ENCODE data around the gene MAP3K2.

MAP3K2 gene

DNA sequence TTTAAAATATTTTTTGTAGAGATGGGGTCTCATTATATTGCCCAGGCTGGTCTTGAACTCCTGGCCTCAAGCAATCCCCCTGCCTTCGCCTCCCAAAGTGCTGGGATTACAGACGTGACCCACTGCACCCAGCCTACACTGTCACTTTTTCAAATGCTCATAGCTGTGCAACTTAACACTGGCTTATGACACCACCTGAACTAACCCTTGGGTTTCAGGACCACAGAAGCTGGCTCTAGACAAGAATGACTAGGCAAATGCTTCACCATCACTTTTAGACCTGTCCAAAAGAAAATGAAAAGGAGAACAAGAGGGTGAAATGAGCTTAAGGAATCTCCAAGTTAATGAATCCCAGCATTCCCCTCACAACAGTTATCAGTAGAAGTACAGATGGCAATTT lies 107.1 kb downstream of the MAP3K2 start:
- peaks cover 5% of the 10 kb centered on the region; the same call in 1 of the 2 replicates for H3K9me3 ChIP-seq (ENCODE audit: low read length)
- no peaks in the 10 kb centered on the region for H3F3A ChIP-seq (ENCODE audit: insufficient read depth, low read length)
- peaks cover 94% of the 10 kb centered on the region for H3K36me3 ChIP-seq (ENCODE audit: insufficient read depth, low read length)
- no peak for TF ChIP-seq EZH2 (IDR thresholded peaks at IDR 0.05; ENCODE audit: borderline replicate concordance, low read length)
- TF ChIP-seq, protein P1, sequence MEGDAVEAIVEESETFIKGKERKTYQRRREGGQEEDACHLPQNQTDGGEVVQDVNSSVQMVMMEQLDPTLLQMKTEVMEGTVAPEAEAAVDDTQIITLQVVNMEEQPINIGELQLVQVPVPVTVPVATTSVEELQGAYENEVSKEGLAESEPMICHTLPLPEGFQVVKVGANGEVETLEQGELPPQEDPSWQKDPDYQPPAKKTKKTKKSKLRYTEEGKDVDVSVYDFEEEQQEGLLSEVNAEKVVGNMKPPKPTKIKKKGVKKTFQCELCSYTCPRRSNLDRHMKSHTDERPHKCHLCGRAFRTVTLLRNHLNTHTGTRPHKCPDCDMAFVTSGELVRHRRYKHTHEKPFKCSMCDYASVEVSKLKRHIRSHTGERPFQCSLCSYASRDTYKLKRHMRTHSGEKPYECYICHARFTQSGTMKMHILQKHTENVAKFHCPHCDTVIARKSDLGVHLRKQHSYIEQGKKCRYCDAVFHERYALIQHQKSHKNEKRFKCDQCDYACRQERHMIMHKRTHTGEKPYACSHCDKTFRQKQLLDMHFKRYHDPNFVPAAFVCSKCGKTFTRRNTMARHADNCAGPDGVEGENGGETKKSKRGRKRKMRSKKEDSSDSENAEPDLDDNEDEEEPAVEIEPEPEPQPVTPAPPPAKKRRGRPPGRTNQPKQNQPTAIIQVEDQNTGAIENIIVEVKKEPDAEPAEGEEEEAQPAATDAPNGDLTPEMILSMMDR (IDR thresholded peaks at IDR 0.05; ENCODE audit: low read length): no peak
- no peaks in the 10 kb centered on the region for H3K4me1 ChIP-seq (ENCODE audit: insufficient read depth, low read length, severe bottlenecking)
- H3K9me2 ChIP-seq (ENCODE audit: low read depth, low read length): no peaks in the 10 kb centered on the region
- H3K4me3 ChIP-seq (ENCODE audit: low read depth, low read length, poor library complexity, severe bottlenecking): no peak overlapping the region
- H3K4me2 ChIP-seq (ENCODE audit: low read length): no peak overlapping the region
- H3K27me3 ChIP-seq (ENCODE audit: insufficient read depth, low read length): no peaks in the 10 kb centered on the region
- no peaks in the 10 kb centered on the region for H3K79me2 ChIP-seq (ENCODE audit: insufficient read depth, low read length)
- H3K9ac ChIP-seq (ENCODE audit: low read length): no peak overlapping the region
- no peak overlapping the region for H2AFZ ChIP-seq (ENCODE audit: low read length)
- H4K20me1 ChIP-seq (ENCODE audit: insufficient read depth, low read length): no peaks in the 10 kb centered on the region
- no peak overlapping the region for H3K27ac ChIP-seq (ENCODE audit: low read depth, low read length, poor library complexity, severe bottlenecking)

DNA sequence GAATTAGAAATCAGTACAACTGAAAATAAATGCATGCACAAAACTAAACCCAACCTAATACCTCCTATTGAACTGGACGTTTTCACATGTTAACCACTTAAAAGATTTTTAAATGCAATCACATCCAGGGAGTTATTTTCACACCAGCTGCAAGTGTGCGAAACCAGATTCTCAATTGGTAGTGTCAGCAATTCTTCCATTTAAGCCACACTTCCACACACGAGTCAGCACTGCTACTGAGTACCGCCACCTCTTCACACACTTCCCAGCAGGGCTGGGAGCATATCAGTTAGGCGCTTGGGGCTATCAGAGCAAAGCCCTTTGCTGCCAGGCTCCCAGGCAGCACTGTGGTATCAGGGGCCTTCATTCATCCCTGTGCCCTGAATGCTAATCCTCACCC lies 108.0 kb downstream of the MAP3K2 start:
- Histone ChIP-seq H3K4me3 (ENCODE audit: low read depth, low read length, poor library complexity, severe bottlenecking) (no peak overlapping the region), H3K27me3 (ENCODE audit: insufficient read depth, low read length) (no peaks in the 10 kb centered on the region), H3K4me2 (ENCODE audit: low read length) (no peak overlapping the region), H4K20me1 (ENCODE audit: insufficient read depth, low read length) (no peaks in the 10 kb centered on the region), H3K36me3 (ENCODE audit: insufficient read depth, low read length) (peaks cover 94% of the 10 kb centered on the region), H3K4me1 (ENCODE audit: insufficient read depth, low read length, severe bottlenecking) (no peaks in the 10 kb centered on the region), H2AFZ (ENCODE audit: low read length) (no peak overlapping the region), H3K79me2 (ENCODE audit: insufficient read depth, low read length) (no peaks in the 10 kb centered on the region), H3K27ac (ENCODE audit: low read depth, low read length, poor library complexity, severe bottlenecking) (no peak overlapping the region), H3K9me2 (ENCODE audit: low read depth, low read length) (no peaks in the 10 kb centered on the region), H3K9ac (ENCODE audit: low read length) (no peak overlapping the region), H3K9me3 (ENCODE audit: low read length) (peaks cover 5% of the 10 kb centered on the region; the same call in 1 of the 2 replicates), H3F3A (ENCODE audit: insufficient read depth, low read length) (no peaks in the 10 kb centered on the region)
- TF ChIP-seq EZH2 (IDR thresholded peaks at IDR 0.05; ENCODE audit: borderline replicate concordance, low read length): no peak
- TF ChIP-seq, protein P1 (IDR thresholded peaks at IDR 0.05; ENCODE audit: low read length): no peak

DNA sequence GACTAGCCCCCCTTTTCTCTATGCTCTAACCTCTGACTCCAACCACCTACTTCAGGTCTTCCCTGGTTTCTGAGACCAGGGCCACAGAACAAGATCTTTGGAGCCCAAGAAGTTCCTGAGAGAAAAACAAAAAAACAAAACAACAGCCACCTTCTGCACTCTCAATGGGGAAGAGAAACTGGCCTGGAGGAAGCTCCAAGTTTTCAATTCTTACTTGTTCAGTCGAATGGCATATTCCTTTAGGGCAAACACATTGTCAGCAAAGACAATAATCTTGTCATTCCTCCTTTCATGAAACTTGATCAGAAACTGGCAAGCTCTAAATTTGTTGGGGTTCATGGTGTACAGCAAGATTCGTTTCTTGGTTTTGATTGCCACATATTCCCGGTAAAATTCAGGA lies 108.8 kb downstream of the MAP3K2 start:
- H3K9me3 ChIP-seq (ENCODE audit: low read length): peaks cover 5% of the 10 kb centered on the region; the same call in 1 of the 2 replicates
- no peaks in the 10 kb centered on the region for H3K9me2 ChIP-seq (ENCODE audit: low read depth, low read length)
- H3K9ac ChIP-seq (ENCODE audit: low read length): no peak overlapping the region
- H3K36me3 ChIP-seq (ENCODE audit: insufficient read depth, low read length): peaks cover 92% of the 10 kb centered on the region
- H3F3A ChIP-seq (ENCODE audit: insufficient read depth, low read length): no peaks in the 10 kb centered on the region
- H3K27me3 ChIP-seq (ENCODE audit: insufficient read depth, low read length): no peaks in the 10 kb centered on the region
- H3K4me1 ChIP-seq (ENCODE audit: insufficient read depth, low read length, severe bottlenecking): no peaks in the 10 kb centered on the region
- no peaks in the 10 kb centered on the region for H3K79me2 ChIP-seq (ENCODE audit: insufficient read depth, low read length)
- H3K4me2 ChIP-seq (ENCODE audit: low read length): no peak overlapping the region
- no peaks in the 10 kb centered on the region for H4K20me1 ChIP-seq (ENCODE audit: insufficient read depth, low read length)
- TF ChIP-seq, protein P1 (IDR thresholded peaks at IDR 0.05; ENCODE audit: low read length): no peak
- TF ChIP-seq EZH2 (IDR thresholded peaks at IDR 0.05; ENCODE audit: borderline replicate concordance, low read length): no peak
- no peak overlapping the region for H2AFZ ChIP-seq (ENCODE audit: low read length)
- no peak overlapping the region for H3K27ac ChIP-seq (ENCODE audit: low read depth, low read length, poor library complexity, severe bottlenecking)
- no peak overlapping the region for H3K4me3 ChIP-seq (ENCODE audit: low read depth, low read length, poor library complexity, severe bottlenecking)

All from OCI-LY1 (cell line).